OCI-M2 (cell line): Measurements from ENCODE around the gene ITGB6.
"Not testable (repeated sequence)": the region's sequence is repeated elsewhere in the genome, so short reads cannot be mapped to it uniquely, and the experiment has no call there.

ENCODE experiments used
- DNase-seq: peaks from one replicate; lab custom pipeline; 2025; ENCODE audit not compliant: unreplicated experiment; lab: John Stamatoyannopoulos, UW

The ITGB6 gene

GRCh38 chr2:160194351-160194750 is 5.7 kb downstream of the ITGB6 start:
- DNase-seq, result no peak

- not testable (repeated sequence) for DNase-seq
These were observed 18.8 kb downstream of the ITGB6 start for GRCh38 chr2:160181146-160181836.

GRCh38 chr2:160180690-160181089 is 19.4 kb downstream of the ITGB6 start:
- DNase-seq, result not testable (repeated sequence)

GRCh38 chr2:160180172-160180571 is 19.9 kb downstream of the ITGB6 start:
- no peak for DNase-seq

GRCh38 chr2:160175169-160176134 is 24.6 kb downstream of the ITGB6 start:
- DNase-seq, result no peak

GRCh38 chr2:160174322-160174721 is 25.8 kb downstream of the ITGB6 start:
- no peak for DNase-seq

GRCh38 chr2:160169988-160170387 is 30.1 kb downstream of the ITGB6 start:
- DNase-seq, result no peak

- DNase-seq, result no peak
These were observed 30.6 kb downstream of the ITGB6 start for GRCh38 chr2:160169471-160169870.

- DNase-seq, result no peak
These were observed 31.2 kb downstream of the ITGB6 start for GRCh38 chr2:160168878-160169277.

- DNase-seq, result no peak
These were observed 32.9 kb downstream of the ITGB6 start for GRCh38 chr2:160167089-160167740.

GRCh38 chr2:160165996-160166395 is 34.1 kb downstream of the ITGB6 start:
- DNase-seq, result no peak

- DNase-seq, result no peak
These were observed 35.0 kb downstream of the ITGB6 start for GRCh38 chr2:160165081-160165480.

GRCh38 chr2:160157861-160158829 is 41.9 kb downstream of the ITGB6 start:
- DNase-seq, result no peak

GRCh38 chr2:160156665-160157064 is 43.4 kb downstream of the ITGB6 start:
- no peak for DNase-seq

GRCh38 chr2:160156100-160156499 is 44.0 kb downstream of the ITGB6 start:
- DNase-seq, result no peak

- DNase-seq, result not testable (repeated sequence)
These were observed 51.7 kb downstream of the ITGB6 start for GRCh38 chr2:160148419-160148818.

GRCh38 chr2:160145471-160145870 is 54.6 kb downstream of the ITGB6 start:
- no peak for DNase-seq

- DNase-seq, result no peak
These were observed 55.6 kb downstream of the ITGB6 start for GRCh38 chr2:160144280-160144990.

GRCh38 chr2:160142472-160142871 is 57.6 kb downstream of the ITGB6 start:
- no peak for DNase-seq

GRCh38 chr2:160141912-160142311 is 58.2 kb downstream of the ITGB6 start:
- no peak for DNase-seq
